ENCODE data around the gene UPK3BL2.
"Not testable (repeated sequence)": the region's sequence is repeated elsewhere in the genome, so short reads cannot be mapped to it uniquely, and the experiment has no call there.

GRCh38 chr7:102512642-102513221 lies 30.8 kb downstream of the UPK3BL2 start:
- not testable (repeated sequence) for TF ChIP-seq POLR2A (IDR thresholded peaks at IDR 0.05)
- TF ChIP-seq, protein P1, sequence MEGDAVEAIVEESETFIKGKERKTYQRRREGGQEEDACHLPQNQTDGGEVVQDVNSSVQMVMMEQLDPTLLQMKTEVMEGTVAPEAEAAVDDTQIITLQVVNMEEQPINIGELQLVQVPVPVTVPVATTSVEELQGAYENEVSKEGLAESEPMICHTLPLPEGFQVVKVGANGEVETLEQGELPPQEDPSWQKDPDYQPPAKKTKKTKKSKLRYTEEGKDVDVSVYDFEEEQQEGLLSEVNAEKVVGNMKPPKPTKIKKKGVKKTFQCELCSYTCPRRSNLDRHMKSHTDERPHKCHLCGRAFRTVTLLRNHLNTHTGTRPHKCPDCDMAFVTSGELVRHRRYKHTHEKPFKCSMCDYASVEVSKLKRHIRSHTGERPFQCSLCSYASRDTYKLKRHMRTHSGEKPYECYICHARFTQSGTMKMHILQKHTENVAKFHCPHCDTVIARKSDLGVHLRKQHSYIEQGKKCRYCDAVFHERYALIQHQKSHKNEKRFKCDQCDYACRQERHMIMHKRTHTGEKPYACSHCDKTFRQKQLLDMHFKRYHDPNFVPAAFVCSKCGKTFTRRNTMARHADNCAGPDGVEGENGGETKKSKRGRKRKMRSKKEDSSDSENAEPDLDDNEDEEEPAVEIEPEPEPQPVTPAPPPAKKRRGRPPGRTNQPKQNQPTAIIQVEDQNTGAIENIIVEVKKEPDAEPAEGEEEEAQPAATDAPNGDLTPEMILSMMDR (IDR thresholded peaks at IDR 0.05), result not testable (repeated sequence)
